Endothelial cell of umbilical vein (primary cell): ENCODE results near the gene RBPJ. TPM values are rescaled to one million over a fixed set of nuclear protein-coding genes. Genes with fewer than 3 reads are reported as not detected.

Experiments used
- BruUV-seq: library from RNA; stranded (reverse); fragments of 400-500 nt; replicated peaks from 2 replicates; lab custom pipeline; 2021; lab: Mats Ljungman, UMichigan
- CTCF ChIA-PET: fragments of 300-600, 350-600 bp; sonication (Branson Sonifier 250); formaldehyde crosslinking; loops from one replicate; lab custom pipeline; 2021; ENCODE audit warnings: antibody characterized with exemption, inconsistent platforms; lab: Charles Lee
- POLR2A ChIA-PET: fragments of 300-600, 350-600 bp; sonication (Branson Sonifier 250); formaldehyde crosslinking; loops from one replicate; lab custom pipeline; 2021; ENCODE audit warnings: antibody characterized with exemption, inconsistent platforms; lab: Charles Lee
- DNase-seq: peaks from one replicate; pipeline ENCODE4 v3.0.0-alpha.2; 2011; ENCODE audit warnings: low read depth, low spot score
- FAIRE-seq: peaks from 2 replicates; lab custom pipeline; 2011; peaks lifted over from hg19 to GRCh38; lab: Jason Lieb, UNC
- H2AFZ ChIP-seq: 2 replicates; pipeline ENCODE4 v1.6.0; 2012; ENCODE audit warnings: low read depth, low read length, control low read depth, inconsistent platforms
- H3K27ac ChIP-seq: 2 replicates; pipeline ENCODE4 v1.5.1; 2011; ENCODE audit warnings: low read depth, mild to moderate bottlenecking, control low read depth, low read length, moderate library complexity; ENCODE audit not compliant: insufficient read depth
- H3K27me3 ChIP-seq, 2 experiments: 2 replicates each; pipeline versions ENCODE4 v1.6.0 to v1.6.1; 2011; ENCODE audit warnings: low read length in 2 of 2, mixed read lengths in 1 of 2; ENCODE audit not compliant: control insufficient read depth in 2 of 2, insufficient read depth in 2 of 2
- H3K36me3 ChIP-seq, 2 experiments: 2 replicates in 1 of 2; 3 replicates in 1 of 2; pipeline ENCODE4 v1.5.1; 2011; ENCODE audit warnings: low read length in 2 of 2, mild to moderate bottlenecking in 1 of 2, moderate library complexity in 1 of 2; ENCODE audit not compliant: control insufficient read depth in 2 of 2, insufficient read depth in 2 of 2; ENCODE audit errors: extremely low read depth in 1 of 2
- H3K4me1 ChIP-seq: 3 replicates; pipeline ENCODE4 v1.5.1; 2011; ENCODE audit warnings: mild to moderate bottlenecking, low read length; ENCODE audit not compliant: control insufficient read depth, insufficient read depth; ENCODE audit errors: extremely low read depth
- H3K4me2 ChIP-seq: 2 replicates; pipeline ENCODE4 v1.6.1; 2011; ENCODE audit warnings: low read length, control low read depth, mixed read lengths; ENCODE audit not compliant: insufficient read depth
- H3K4me3 ChIP-seq, 3 experiments: fragments of 200-600 bp in 1 of 3; sonication (generic), shearing (Covaris generic) in 1 of 3; replicated peaks in 1 of 3; 2 replicates each; pipeline ENCODE4 v1.5.1; 2011 to 2016; ENCODE audit warnings: control low read depth in 3 of 3, low read length in 3 of 3, mild to moderate bottlenecking in 2 of 3, inconsistent platforms in 1 of 3, low read depth in 1 of 3, moderate library complexity in 1 of 3; ENCODE audit not compliant: insufficient read depth in 1 of 3
- H3K79me2 ChIP-seq: 2 replicates; pipeline ENCODE4 v1.6.0; 2012; ENCODE audit warnings: low read length, inconsistent platforms; ENCODE audit not compliant: control insufficient read depth, insufficient read depth
- H3K9ac ChIP-seq: replicated peaks from 2 replicates; pipeline ENCODE3; 2011; ENCODE audit warnings: low read length, control low read depth; ENCODE audit not compliant: insufficient read depth; ENCODE audit errors: extremely low read depth
- H3K9me1 ChIP-seq: replicated peaks from 3 replicates; pipeline ENCODE4 v1.6.0; 2011; ENCODE audit warnings: mild to moderate bottlenecking, low read length; ENCODE audit not compliant: control insufficient read depth, insufficient read depth; ENCODE audit errors: extremely low read depth
- H3K9me3 ChIP-seq: replicated peaks from 2 replicates; pipeline ENCODE4 v1.5.1; 2012; ENCODE audit warnings: low read length, inconsistent platforms; ENCODE audit not compliant: control insufficient read depth, insufficient read depth
- H4K20me1 ChIP-seq: replicated peaks from 2 replicates; pipeline ENCODE3; 2011; ENCODE audit warnings: mild to moderate bottlenecking, low read length; ENCODE audit not compliant: control insufficient read depth, insufficient read depth; ENCODE audit errors: extremely low read depth
- CTCF ChIP-seq, 2 donors: IDR thresholded peaks; 1 replicate in 1 of 2; 2 replicates in 1 of 2; pipeline ENCODE4 v1.5.1; 2011; ENCODE audit warnings: low read length in 2 of 2, mild to moderate bottlenecking in 2 of 2, moderate library complexity in 2 of 2, control low read depth in 1 of 2, inconsistent platforms in 1 of 2, low read depth in 1 of 2; ENCODE audit not compliant: insufficient read depth in 1 of 2; ENCODE audit errors: extremely low read depth in 1 of 2
- EZH2 ChIP-seq: IDR thresholded peaks from 2 replicates; pipeline ENCODE4 v1.6.1; 2012; ENCODE audit warnings: borderline replicate concordance, low read depth, mild to moderate bottlenecking, moderate library complexity, low read length, inconsistent platforms; ENCODE audit not compliant: severe bottlenecking
- FOS ChIP-seq: IDR thresholded peaks from 2 replicates; pipeline ENCODE4 v1.6.1; 2011; ENCODE audit warnings: mild to moderate bottlenecking, low read length, moderate library complexity, borderline replicate concordance; ENCODE audit not compliant: insufficient read depth
- GATA2 ChIP-seq: IDR thresholded peaks from 2 replicates; pipeline ENCODE4 v1.7.0; 2011; ENCODE audit warnings: low read depth, mild to moderate bottlenecking, moderate library complexity, mixed read lengths, low read length; ENCODE audit not compliant: insufficient read length, insufficient read depth
- JUN ChIP-seq: IDR thresholded peaks from 2 replicates; pipeline ENCODE4 v1.6.1; 2011; ENCODE audit warnings: borderline replicate concordance, low read depth; ENCODE audit not compliant: insufficient read length, insufficient read depth
- MYC ChIP-seq: IDR thresholded peaks from one replicate; pipeline ENCODE4 v1.6.1; 2011; ENCODE audit warnings: mild to moderate bottlenecking, low read depth, low read length
- POLR2A ChIP-seq: IDR thresholded peaks from 2 replicates; pipeline ENCODE4 v1.6.1; 2012; ENCODE audit warnings: low read depth, mild to moderate bottlenecking, control low read depth, low read length
- POLR2AphosphoS5 ChIP-seq: IDR thresholded peaks from 2 replicates; pipeline ENCODE4 v1.6.1; 2012; ENCODE audit warnings: low read depth, mild to moderate bottlenecking, control low read depth, low read length, moderate library complexity; ENCODE audit not compliant: insufficient read depth
- dilution Hi-C: fragments of 300-500 bp; cut with MboI; formaldehyde crosslinking; loops from one replicate; pipeline ENCODE4 v1.15.0; 2019; ENCODE audit warnings: low sequenced_read_pairs; ENCODE audit not compliant: extremely low pct_ligation_motif_present
- intact Hi-C: fragments of 100-400 bp; cut with micrococcal nuclease; formaldehyde crosslinking; loops from one replicate; pipeline ENCODE4 v1.10.0; 2022
- polyA plus RNA-seq, 4 experiments: library from polyadenylated mRNA; depleted of rRNA in 3 of 4; stranded (reverse) in 3 of 4; unstranded in 1 of 4; fragments of >200 nt; gene quantifications; 2 replicates each; pipeline versions ENCODE4 v1.2.1 to v1.2.3, GENCODE V29; 2011 to 2012; ENCODE audit warnings: missing spikeins in 1 of 4
- total RNA-seq: library from RNA; stranded (reverse); gene quantifications from 2 replicates; pipeline ENCODE4 v1.2.3, GENCODE V29; 2021
- TF ChIP-seq, protein P1 (sequence below): IDR thresholded peaks from 2 replicates; pipeline ENCODE4 v1.6.1; 2011; ENCODE audit not compliant: insufficient read depth, insufficient read length

Gene RBPJ
- total and polyA plus RNA-seq, 2 donors (not counting 3 experiments of a cell fraction or from before 2014, with no cell fraction given), result 17.0 to 42.9 TPM

GRCh38 chr4:26404743-26405206, 84.0 kb downstream of the RBPJ start:
- no peak overlapping the region for H2AFZ ChIP-seq
- no peaks in the 10 kb centered on the region for H3K27me3 ChIP-seq
- no peak for FAIRE-seq
- no peak for DNase-seq
- peaks cover 2% of the 10 kb centered on the region for H3K79me2 ChIP-seq
- peaks cover 7% of the 10 kb centered on the region for H3K9me3 ChIP-seq
- H3K4me2 ChIP-seq, result no peak overlapping the region
- BruUV-seq, result no TSS peak
- H3K4me3 ChIP-seq, result no peak overlapping the region
- H3K36me3 ChIP-seq, result no peaks in the 10 kb centered on the region
- no peak overlapping the region for H3K27ac ChIP-seq
- no peaks in the 10 kb centered on the region for H3K4me1 ChIP-seq
- TF ChIP-seq FOS (no peak), MYC (no peak), JUN (no peak), EZH2 (no peak), GATA2 (no peak), POLR2AphosphoS5 (no peak), POLR2A (no peak), CTCF (IDR thresholded peaks at IDR 0.05; ENCODE audit: extremely low read depth in 1 of 2, insufficient read depth in 1 of 2, low read depth in 1 of 2, low read length in 2 of 2) (no peak)
- TF ChIP-seq, protein P1, sequence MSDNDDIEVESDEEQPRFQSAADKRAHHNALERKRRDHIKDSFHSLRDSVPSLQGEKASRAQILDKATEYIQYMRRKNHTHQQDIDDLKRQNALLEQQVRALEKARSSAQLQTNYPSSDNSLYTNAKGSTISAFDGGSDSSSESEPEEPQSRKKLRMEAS, result no peak
- ChIA-PET POLR2A (interaction anchor here (0.6 kb wide), 1 partner anchor 119 kb away, joined by 5 read pairs; no protein-coding TSS in a partner anchor), CTCF (interaction anchor here (1.0 to 1.4 kb wide), 2 partner anchors 66 to 75 kb away, joined by 3 to 7 read pairs; no protein-coding TSS in a partner anchor)
- no peaks in the 10 kb centered on the region for H4K20me1 ChIP-seq
- dilution Hi-C loops, result no loop called here
- H3K9me1 ChIP-seq, result no peaks in the 10 kb centered on the region
- intact Hi-C loops, result no loop called here
- no peak overlapping the region for H3K9ac ChIP-seq
